Measurements from ENCODE around the gene OR2A42.
"Not testable (repeated sequence)": the region's sequence is repeated elsewhere in the genome, so short reads cannot be mapped to it uniquely, and the experiment has no call there.

DNA sequence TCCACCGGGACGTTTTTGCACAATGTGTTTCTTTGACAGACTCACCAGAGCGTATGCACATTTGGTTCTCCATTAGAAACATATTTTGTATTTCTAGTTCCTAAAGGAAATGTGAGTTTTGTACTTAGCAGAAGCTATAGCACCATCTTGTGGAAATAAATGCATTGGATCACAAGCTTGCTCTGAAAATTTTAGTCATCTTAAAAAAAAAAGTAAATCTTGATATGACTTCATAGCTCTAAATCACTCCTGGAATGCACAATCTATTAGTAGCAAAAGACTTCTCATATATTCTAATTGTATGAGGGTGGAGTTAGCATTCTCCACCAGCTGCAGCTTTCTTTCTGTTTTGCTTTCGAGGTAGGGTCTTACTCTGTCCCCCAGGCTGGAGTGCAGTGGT lies 20.3 kb downstream of the OR2A42 start:
- TF ChIP-seq, protein P1, sequence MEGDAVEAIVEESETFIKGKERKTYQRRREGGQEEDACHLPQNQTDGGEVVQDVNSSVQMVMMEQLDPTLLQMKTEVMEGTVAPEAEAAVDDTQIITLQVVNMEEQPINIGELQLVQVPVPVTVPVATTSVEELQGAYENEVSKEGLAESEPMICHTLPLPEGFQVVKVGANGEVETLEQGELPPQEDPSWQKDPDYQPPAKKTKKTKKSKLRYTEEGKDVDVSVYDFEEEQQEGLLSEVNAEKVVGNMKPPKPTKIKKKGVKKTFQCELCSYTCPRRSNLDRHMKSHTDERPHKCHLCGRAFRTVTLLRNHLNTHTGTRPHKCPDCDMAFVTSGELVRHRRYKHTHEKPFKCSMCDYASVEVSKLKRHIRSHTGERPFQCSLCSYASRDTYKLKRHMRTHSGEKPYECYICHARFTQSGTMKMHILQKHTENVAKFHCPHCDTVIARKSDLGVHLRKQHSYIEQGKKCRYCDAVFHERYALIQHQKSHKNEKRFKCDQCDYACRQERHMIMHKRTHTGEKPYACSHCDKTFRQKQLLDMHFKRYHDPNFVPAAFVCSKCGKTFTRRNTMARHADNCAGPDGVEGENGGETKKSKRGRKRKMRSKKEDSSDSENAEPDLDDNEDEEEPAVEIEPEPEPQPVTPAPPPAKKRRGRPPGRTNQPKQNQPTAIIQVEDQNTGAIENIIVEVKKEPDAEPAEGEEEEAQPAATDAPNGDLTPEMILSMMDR (IDR thresholded peaks at IDR 0.05; ENCODE audit: poor library complexity) = not testable (repeated sequence)
- not testable (repeated sequence) for TF ChIP-seq EZH2phosphoT487 (IDR thresholded peaks at IDR 0.05; ENCODE audit: low read depth, severe bottlenecking, unreplicated experiment); EZH2 (IDR thresholded peaks at IDR 0.05; ENCODE audit: borderline replicate concordance)
